GM03348 (cell line): ENCODE data around the gene PLEKHA6.

ENCODE experiments used
- DNase-seq: peaks from one replicate; pipeline ENCODE4 v3.0.0; 2012; ENCODE audit warnings: low spot score

Gene PLEKHA6

DNA sequence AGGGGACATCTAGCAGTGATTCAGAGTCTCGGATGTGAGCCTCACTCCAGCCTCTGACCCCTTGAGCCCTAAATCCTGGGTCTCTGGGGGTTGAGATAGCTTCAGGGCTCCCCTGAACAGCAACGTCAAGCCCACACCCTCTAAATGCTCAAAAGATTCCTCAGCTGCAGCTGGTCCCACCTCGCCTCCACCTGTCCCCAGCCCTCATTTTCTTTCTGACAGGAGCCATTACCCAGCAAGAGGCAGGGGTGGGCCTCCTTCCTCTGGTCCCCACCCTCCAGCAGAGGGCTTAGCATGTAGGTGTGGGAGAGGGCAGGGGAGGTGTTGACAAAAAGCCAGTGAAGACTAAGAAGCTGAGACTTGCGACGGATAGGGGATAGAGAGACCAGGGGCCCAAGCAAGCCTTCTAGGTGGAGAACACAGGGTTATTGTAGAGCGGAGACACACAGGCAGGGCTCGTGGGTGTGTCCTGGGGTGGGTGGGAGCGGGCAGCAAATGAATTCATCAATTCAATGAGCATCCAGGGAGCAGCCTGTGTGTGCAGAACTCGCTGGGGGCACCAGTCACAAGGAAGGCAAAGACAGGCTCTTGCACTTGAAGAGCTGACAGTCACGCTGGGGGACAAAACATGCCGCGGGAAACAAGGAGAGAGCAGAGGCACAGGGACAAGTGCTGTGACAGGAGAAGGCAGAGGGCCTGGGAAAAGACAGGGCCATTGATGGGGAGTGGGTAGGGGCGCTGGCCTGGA lies 97.0 kb downstream of the PLEKHA6 start:
- no peak for DNase-seq

DNA sequence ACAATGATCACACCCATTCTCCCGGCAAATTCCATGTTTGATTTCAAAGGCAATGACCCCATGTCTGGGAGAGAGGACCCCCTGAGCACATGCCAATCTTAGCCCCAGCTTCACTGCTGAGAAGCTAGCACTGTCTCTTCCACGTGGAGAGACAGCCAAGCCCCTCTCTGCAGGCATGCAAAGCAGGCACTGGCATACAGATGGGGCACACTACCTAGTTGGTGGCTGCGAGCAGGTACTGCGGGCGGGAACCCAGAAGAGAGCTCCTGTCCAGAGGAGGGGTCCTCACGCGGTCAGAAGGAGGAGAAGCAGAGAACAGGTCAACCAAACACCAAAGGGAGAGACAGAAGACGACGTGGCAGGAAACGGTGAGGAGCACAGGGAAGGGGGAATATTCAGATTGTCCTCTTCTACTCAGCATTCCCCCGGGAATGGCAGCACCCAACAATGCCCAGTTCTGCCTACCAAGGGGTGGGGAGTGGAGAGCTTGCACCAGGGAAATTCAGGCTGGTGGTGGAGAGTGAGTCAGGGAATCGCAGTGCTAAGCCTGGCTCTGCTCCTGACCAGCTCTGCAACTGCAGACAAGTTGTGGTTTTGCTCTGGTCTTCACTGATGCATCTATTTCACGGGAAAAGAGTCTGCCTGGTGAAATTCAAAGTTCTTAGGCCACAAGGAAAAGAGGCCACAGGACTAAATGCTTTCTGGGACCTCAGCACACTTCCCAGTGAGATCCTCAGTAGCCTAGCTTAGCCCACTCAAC lies 97.8 kb downstream of the PLEKHA6 start:
- peak; percentile 77 for DNase-seq

- DNase-seq: no peak
These were observed 98.5 kb downstream of the PLEKHA6 start for GRCh38 chr1:204261266-204261665.

DNA sequence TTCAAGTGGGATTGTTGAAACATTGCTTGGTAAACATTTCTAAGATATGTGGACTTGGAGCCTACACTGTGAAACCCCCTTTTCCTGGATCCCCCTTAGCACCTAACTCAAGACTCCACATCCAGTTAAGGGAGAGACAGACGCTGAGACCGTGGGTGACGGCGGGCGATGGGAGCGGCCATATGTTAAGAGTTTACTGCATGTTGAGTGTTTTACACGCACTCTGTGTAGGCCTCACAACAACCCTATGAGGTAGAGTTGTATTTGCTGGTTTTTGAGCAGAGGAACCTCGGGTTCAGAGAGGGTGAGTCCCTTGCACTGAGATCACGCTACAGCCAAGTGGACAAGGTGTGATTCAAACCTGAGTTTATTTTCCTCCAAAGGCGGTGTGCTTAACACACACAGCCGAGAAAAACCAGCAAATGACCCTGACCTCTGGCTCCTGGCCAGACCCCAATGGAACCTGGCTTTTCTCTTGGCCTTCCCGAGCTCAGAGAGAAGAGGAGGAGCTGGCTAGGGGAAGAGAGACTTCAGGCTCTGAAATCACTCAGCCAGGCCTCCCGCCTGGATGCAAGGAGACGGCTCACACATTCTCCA lies 99.0 kb downstream of the PLEKHA6 start:
- no peak for DNase-seq

- DNase-seq: no peak
These were observed 99.9 kb downstream of the PLEKHA6 start for GRCh38 chr1:204259782-204260181.

GRCh38 chr1:204259196-204259595 lies 100.5 kb downstream of the PLEKHA6 start:
- DNase-seq: no peak

GRCh38 chr1:204258213-204259115 lies 101.3 kb downstream of the PLEKHA6 start:
- DNase-seq: peak; percentile 83

GRCh38 chr1:204257446-204257845 lies 102.3 kb downstream of the PLEKHA6 start:
- DNase-seq: no peak

DNA sequence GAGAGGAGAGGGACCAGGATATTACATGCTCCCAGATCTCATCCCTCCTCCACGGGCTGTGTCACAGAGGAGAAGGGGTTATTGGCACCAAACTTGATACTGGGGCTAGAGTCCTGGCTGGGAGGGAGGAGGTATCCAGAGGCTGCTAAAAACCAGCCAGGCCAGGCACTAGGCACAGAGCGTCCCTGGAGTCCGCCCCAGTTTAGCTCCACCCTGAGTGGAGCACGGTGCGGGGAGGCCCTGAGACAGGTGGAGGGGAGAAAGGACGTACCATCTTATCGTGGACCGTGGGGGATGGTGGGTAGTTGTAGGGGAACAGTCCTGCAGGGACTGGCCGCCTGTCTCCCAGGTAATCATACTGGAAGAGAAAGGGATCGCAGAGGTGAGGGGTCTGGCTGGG lies 103.2 kb downstream of the PLEKHA6 start:
- no peak for DNase-seq

DNA sequence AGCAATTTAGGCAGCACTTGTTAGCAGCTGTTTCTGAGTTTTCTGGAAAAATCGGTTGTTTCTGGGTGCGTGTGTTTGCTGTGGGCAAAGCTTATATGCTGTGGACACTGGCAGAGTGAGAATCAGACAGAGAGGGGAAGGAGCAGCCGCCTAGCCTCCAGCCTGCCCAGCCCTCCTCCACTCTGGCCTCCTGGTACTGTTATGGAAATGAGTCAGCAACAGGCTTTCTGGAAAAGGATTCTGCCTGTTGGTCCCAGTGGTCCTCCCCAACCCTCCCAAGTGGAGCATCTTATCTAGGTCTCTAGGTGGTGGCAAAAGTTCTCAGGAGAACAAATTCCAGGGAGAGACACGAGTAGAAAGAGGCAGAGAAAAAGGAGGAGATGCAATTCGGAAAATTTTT lies 103.8 kb downstream of the PLEKHA6 start:
- peak; percentile 52 for DNase-seq

DNA sequence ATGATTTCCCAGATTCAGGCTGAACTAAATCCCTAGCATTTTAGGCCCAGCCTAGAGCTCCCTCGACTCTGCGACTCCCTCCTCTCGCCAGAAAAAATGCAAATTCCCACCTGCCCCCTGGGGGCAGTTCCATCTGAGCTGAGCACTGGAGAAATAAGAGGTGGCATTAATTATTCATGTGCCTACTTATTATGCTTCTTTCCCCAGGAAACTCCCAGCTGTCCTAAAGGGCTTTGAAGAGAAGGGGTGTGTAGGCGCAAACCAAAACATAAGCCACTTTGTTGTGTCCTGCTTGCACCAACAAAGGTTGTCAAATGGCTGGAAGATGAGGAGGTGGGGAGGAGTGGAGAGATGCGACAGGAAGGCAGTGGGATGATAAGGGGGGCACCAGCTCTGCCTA lies 104.5 kb downstream of the PLEKHA6 start:
- DNase-seq: no peak

DNA sequence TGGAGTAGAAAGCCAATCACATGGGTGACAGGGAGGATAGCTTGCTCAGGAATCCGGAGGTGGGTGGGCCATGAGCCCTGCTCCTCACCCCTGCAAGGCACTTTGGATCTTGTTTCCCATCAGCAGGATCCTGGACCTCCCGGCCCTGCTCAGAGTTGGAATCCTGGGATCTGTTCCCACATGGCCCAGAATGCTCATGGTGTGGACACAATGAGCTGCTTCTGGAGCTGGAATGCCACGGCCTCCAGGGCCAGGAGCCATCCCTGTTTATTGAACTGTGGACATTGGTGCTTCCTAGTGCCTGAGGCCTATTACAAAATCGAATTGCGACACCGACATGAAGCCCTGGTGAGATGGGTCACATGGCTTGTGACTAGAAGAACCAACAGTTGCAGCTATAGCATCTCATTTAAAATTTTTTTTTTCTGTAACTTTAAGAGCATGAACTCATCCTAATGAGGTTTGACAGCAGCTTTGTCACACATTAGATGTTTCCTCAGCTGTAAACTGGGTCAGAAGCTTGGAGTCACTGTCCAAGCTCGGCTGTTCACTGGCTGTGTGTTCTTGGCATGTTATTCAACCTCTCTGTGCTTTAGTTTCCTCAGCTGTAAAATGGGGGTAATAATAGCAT lies 105.6 kb downstream of the PLEKHA6 start:
- DNase-seq: peak; percentile 74

DNA sequence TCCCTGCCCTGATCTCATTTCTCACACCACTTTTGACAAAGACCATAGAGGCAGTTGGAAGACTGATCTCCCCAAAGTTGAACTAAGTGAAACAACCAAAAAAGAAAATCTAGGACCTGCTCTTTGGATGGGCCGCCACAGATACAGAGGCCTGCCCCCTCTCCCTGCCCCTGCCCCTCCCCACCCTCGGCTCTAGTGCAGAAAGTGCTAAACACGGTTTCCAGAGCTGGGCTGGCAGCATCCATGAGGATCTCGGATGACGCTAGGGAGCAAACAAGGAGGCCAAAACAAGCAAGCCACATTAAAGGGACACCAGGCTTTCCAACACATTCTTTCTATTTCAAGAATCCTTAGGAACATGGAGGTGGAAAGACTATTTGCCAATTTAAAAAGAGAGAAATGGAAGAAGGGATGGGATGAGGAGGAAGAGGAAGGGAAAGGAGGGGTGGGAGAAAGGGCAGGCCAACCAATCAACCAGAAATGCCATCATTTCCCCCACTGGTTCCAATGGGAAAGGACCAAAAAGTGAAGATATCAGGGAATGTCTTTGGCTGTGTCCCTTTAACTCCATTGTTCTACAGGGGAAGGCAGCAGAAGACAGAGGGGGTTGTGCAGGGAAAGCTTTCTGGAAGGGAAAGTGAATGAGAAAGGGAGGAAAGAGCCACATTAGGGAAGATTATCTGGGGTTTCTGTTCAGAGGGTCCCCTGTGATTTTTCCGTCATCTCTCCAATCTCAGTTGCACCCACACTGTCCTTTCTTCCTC lies 107.6 kb downstream of the PLEKHA6 start:
- DNase-seq: no peak

- DNase-seq: no peak
These were observed 108.4 kb downstream of the PLEKHA6 start for GRCh38 chr1:204251286-204251685.

GRCh38 chr1:204250428-204251030 lies 109.2 kb downstream of the PLEKHA6 start:
- DNase-seq: no peak

DNA sequence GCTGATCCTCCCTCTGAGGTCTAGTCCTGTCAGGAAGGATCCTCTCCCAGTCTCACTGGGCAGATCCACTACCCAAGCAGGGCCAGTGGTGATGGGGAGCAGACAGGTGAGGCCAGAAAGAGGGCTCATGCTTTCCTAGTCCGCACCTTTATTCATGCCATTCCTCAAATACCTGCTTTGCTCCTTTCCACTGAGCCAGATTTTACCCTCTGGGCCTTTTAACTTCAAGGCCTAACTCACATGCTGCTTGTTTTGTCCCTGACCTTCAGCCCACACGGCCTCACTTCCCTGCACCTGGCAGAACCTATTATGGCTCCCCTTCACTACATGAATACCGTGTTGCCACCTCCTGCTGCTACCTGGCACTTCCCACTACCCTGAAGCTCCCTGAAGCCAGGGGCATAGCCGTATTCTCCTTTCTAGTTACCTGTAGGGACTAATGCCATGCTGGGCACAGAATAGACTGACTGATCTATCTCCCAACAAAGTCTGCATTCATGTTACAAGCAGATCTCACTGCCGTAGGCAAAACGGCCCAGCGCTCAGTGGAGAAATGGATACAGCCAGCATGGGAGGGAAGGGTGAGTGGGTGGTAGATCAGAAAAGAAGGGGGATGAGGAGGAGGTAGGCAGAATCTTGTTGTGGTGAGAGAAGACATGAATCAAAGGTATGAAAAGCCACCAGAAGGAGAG lies 109.8 kb downstream of the PLEKHA6 start:
- DNase-seq: no peak

GRCh38 chr1:204248954-204249353 lies 110.8 kb downstream of the PLEKHA6 start:
- DNase-seq: no peak

- DNase-seq: no peak
These were observed 112.9 kb downstream of the PLEKHA6 start for GRCh38 chr1:204246876-204247275.

DNA sequence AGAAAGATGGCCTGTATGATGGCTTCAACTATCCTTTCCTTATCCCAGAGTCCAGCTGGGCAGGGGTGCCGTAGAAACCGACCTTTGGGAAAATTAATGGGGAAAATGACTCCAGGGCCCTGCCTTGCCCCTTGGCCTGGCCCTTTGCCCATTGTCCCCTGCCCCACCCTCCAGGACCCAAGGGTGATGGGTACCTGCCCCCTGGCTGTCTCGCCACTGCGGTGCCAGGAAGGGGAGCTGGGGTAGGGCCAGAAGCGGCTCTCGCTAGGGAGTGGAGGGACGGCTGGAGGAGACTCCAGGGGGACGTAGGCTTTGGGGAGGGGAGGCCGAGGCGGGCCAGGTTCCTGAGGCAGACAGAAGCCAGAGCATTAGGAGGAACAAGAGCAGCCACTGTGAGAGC lies 116.8 kb downstream of the PLEKHA6 start:
- no peak for DNase-seq

DNA sequence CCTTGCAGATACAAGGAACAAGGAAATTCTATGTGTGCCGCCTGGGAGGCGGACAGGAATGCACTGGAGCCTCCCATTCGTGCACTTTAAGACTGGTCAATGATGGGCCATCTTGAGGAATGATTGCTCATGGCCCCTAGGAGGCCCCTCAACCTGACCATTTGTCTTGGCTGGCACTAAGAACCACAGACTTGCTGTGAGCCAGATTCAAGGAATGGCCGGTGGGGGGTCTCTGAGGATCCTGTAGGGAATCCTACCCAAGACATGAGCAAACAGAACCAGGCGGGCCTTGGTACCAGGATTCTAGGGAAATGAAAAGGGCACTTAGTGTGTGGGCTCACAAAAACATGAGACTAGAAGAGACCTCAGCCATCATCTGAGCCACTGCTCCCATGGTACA lies 117.8 kb downstream of the PLEKHA6 start:
- DNase-seq: no peak
